ENCODE results near the gene GK. TPM values are rescaled to one million over a fixed set of nuclear protein-coding genes. Genes with fewer than 3 reads are reported as not detected.

Gene GK
- 1 to 10 TPM; 2.9 to 3.3 TPM for total RNA-seq

GRCh38 chrX:30653415-30654131, at the start of gene GK:
TSS of gene GK (plus strand) at chrX:30653423. CDS start at chrX:30653538, 115 bp downstream.
- ATAC-seq (peak; percentile 3), DNase-seq (peak in 3 of 4 donors; percentile 16 to 36 (median 35))
- peak within 1 kb of the TSS; percentile 16 to 87 (median 76) for H3K27ac ChIP-seq
- peak within 1 kb of the TSS; percentile 22 to 33 for H3K4me3 ChIP-seq
- H3K36me3 ChIP-seq (replicated peaks in 1 of 2; ENCODE audit: insufficient read depth in 1 of 2, low read depth in 2 of 2) = no peaks in the 10 kb centered on the region
- no peaks in the 10 kb centered on the region for H3K4me1 ChIP-seq
- no peak for TF ChIP-seq CTCF (IDR thresholded peaks at IDR 0.05)
- TF ChIP-seq POLR2A (IDR thresholded peaks at IDR 0.05) = peak in 2 of 3 donors; percentile 41 to 49
- no peaks in the 10 kb centered on the region for H3K9me3 ChIP-seq
- intact Hi-C loops (cut with DNase I) = no loop called here
- H3K27me3 ChIP-seq = no peaks in the 10 kb centered on the region
- 0 to 1% methylated on average over 4 to 26 of the region's 53 CpGs for WGBS, 2 donors

- Histone ChIP-seq H3K36me3 (replicated peaks in 1 of 2; ENCODE audit: insufficient read depth in 1 of 2, low read depth in 2 of 2) (no peaks in the 10 kb centered on the region), H3K4me1 (no peaks in the 10 kb centered on the region), H3K27ac (no peak overlapping the region), H3K4me3 (no peak overlapping the region), H3K27me3 (no peaks in the 10 kb centered on the region), H3K9me3 (no peaks in the 10 kb centered on the region)
- 25 to 46% methylated on average over 1 of the region's 1 CpG for WGBS, 2 donors
- TF ChIP-seq CTCF (IDR thresholded peaks at IDR 0.05) (no peak), POLR2A (IDR thresholded peaks at IDR 0.05) (no peak)
- intact Hi-C loops (cut with DNase I) = no loop called here
- DNase-seq = no peak
- no peak for ATAC-seq
These were observed 46.1 kb upstream of the GK start for GRCh38 chrX:30607155-30607554.

GRCh38 chrX:30610026-30610425, 43.2 kb upstream of the GK start:
- intact Hi-C loops (cut with DNase I) = no loop called here
- ATAC-seq = no peak
- no peak for DNase-seq
- H3K4me1 ChIP-seq = no peaks in the 10 kb centered on the region
- H3K27me3 ChIP-seq = no peaks in the 10 kb centered on the region
- H3K9me3 ChIP-seq = no peaks in the 10 kb centered on the region
- H3K36me3 ChIP-seq (replicated peaks in 1 of 2; ENCODE audit: insufficient read depth in 1 of 2, low read depth in 2 of 2) = no peaks in the 10 kb centered on the region
- TF ChIP-seq POLR2A (IDR thresholded peaks at IDR 0.05) (no peak), CTCF (IDR thresholded peaks at IDR 0.05) (no peak)
- no peak overlapping the region for H3K27ac ChIP-seq
- H3K4me3 ChIP-seq = no peak overlapping the region
- WGBS, 2 donors = 32 to 63% methylated on average over 2 of the region's 2 CpGs

GRCh38 chrX:30612250-30612655, 41.0 kb upstream of the GK start:
- ATAC-seq (no peak), DNase-seq (no peak)
- H3K27ac ChIP-seq = peak overlapping the region in 1 of 4 donors; percentile 34

More at GRCh38 chrX:30612250-30612655, 41.0 kb upstream of the GK start:
- Histone ChIP-seq H3K9me3 (no peaks in the 10 kb centered on the region), H3K36me3 (replicated peaks in 1 of 2; ENCODE audit: insufficient read depth in 1 of 2, low read depth in 2 of 2) (no peaks in the 10 kb centered on the region), H3K27me3 (peaks cover 0 to 3% of the 10 kb centered on the region in 2 donors), H3K4me3 (no peak overlapping the region), H3K4me1 (no peaks in the 10 kb centered on the region)
- TF ChIP-seq POLR2A (IDR thresholded peaks at IDR 0.05) = no peak
- TF ChIP-seq CTCF (IDR thresholded peaks at IDR 0.05) = no peak
- intact Hi-C loops (cut with DNase I) = no loop called here
- 23 to 29% methylated on average over 4 to 6 of the region's 6 CpGs for WGBS, 2 donors
